K562 (cell line): ENCODE measurements around the gene RNF223. TPM values are rescaled to one million over a fixed set of nuclear protein-coding genes. Genes with fewer than 3 reads are reported as not detected.
A peak's percentile ranks its signal among the peaks of the same experiment; 100 is the strongest.

Experiments
- BRCA1 ChIP-seq, 2 experiments: fragments of 450-650 bp in 1 of 2; sonication (generic) in 1 of 2; formaldehyde crosslinking in 1 of 2; IDR thresholded peaks; 2 replicates each; pipeline versions ENCODE4 v1.5.0 to v1.6.1; 2017 to 2020; ENCODE audit warnings: mild to moderate bottlenecking in 1 of 2, missing genetic modification reagents in 1 of 2
- ELK1 ChIP-seq: sonication (generic); formaldehyde crosslinking; IDR thresholded peaks from 2 replicates; pipeline ENCODE4 v1.8.1; 2022; ENCODE audit warnings: missing genetic modification reagents
- ESRRA ChIP-seq: fragments of 450-650 bp; IDR thresholded peaks from 2 replicates; pipeline ENCODE4 v1.6.1; 2014; ENCODE audit warnings: low read depth, mild to moderate bottlenecking, moderate library complexity, borderline replicate concordance
- FOXA1 ChIP-seq: fragments of 450-650 bp; IDR thresholded peaks from 2 replicates; pipeline ENCODE4 v1.6.1; 2016; ENCODE audit warnings: mild to moderate bottlenecking, borderline replicate concordance
- HDAC2 ChIP-seq: fragments of 450-650 bp; IDR thresholded peaks from 2 replicates; pipeline ENCODE4 v1.6.1; 2016; ENCODE audit warnings: mild to moderate bottlenecking
- KDM5B ChIP-seq: fragments of 200-600 bp; sonication (generic); IDR thresholded peaks from 2 replicates; pipeline ENCODE4 v1.6.1; 2012; ENCODE audit warnings: low read depth, mild to moderate bottlenecking, moderate library complexity, low read length, control low read depth, inconsistent platforms; ENCODE audit not compliant: insufficient replicate concordance
- L3MBTL2 ChIP-seq: fragments of 450-650 bp; IDR thresholded peaks from 2 replicates; pipeline ENCODE4 v1.6.1; 2016; ENCODE audit warnings: mild to moderate bottlenecking, moderate library complexity
- MAFK ChIP-seq: IDR thresholded peaks from 2 replicates; pipeline ENCODE4 v1.6.1; 2011; ENCODE audit warnings: low read length, improper control_type of control experiment
- MAZ ChIP-seq, 2 experiments: fragments of 450-650 bp in 1 of 2; sonication (generic) in 1 of 2; formaldehyde crosslinking; IDR thresholded peaks in 1 of 2; conservative IDR thresholded peaks in 1 of 2; 2 replicates each; pipeline versions ENCODE4 v1.4.0 to v1.5.0; 2020; ENCODE audit warnings: mild to moderate bottlenecking in 1 of 2, missing genetic modification reagents in 1 of 2
- POLR2B ChIP-seq: fragments of 450-650 bp; IDR thresholded peaks from 2 replicates; pipeline ENCODE4 v1.6.1; 2018; ENCODE audit warnings: low read depth; ENCODE audit not compliant: partially characterized antibody
- SAFB ChIP-seq: fragments of 200-400 bp; formaldehyde crosslinking; IDR thresholded peaks from 2 replicates; pipeline ENCODE4 v1.6.1; 2017; ENCODE audit warnings: low read depth, low read length, borderline replicate concordance
- SMAD4 ChIP-seq: fragments of 250-450 bp; sonication (Bioruptor Pico); conservative IDR thresholded peaks from 2 replicates; pipeline ENCODE4 v1.8.0; 2021; ENCODE audit warnings: inconsistent platforms, mild to moderate bottlenecking, moderate library complexity
- SMARCC2 ChIP-seq: fragments of 450-650 bp; IDR thresholded peaks from 2 replicates; pipeline ENCODE4 v1.6.1; 2017; ENCODE audit warnings: antibody characterized with exemption, moderate library complexity, mild to moderate bottlenecking, low read depth
- ZBTB7A ChIP-seq: IDR thresholded peaks from 2 replicates; pipeline ENCODE4 v1.6.1; 2011; ENCODE audit warnings: low read depth, mild to moderate bottlenecking, low read length, moderate library complexity, borderline replicate concordance; ENCODE audit not compliant: control insufficient read depth
- ZNF512 ChIP-seq: IDR thresholded peaks from 2 replicates; pipeline ENCODE4 v1.6.1; 2016; ENCODE audit warnings: missing genetic modification characterization, missing compliant biosample characterization
- polyA plus RNA-seq, 8 experiments: library from polyadenylated mRNA; depleted of rRNA in 4 of 8; stranded (reverse) in 5 of 8; unstranded in 3 of 8; fragments of >200 nt; fragmentation: Nextera tagmentation in 2 of 8; fragmentation: Illumina TruSeq in 1 of 8; extraction: Ambion mirVana in 2 of 8; extraction: Trizol in 1 of 8; gene quantifications; 2 replicates each; pipeline versions ENCODE4 v1.2.1 to v1.2.3, GENCODE V29; 2011 to 2014; ENCODE audit warnings: inconsistent platforms in 1 of 8, missing spikeins in 1 of 8
- total RNA-seq, 7 experiments: library from RNA; depleted of rRNA in 6 of 7; stranded (reverse); fragments of >200 nt in 6 of 7; fragmentation: Illumina TruSeq in 2 of 7; extraction: Trizol in 2 of 7; gene quantifications; 2 replicates each; pipeline versions ENCODE4 v1.2.1 to v1.2.3, GENCODE V29; 2011 to 2021; ENCODE audit warnings: low replicate concordance in 1 of 7
- TF ChIP-seq, protein P1 (sequence below): sonication (generic); formaldehyde crosslinking; IDR thresholded peaks from 2 replicates; pipeline ENCODE4 v1.8.0; 2022; ENCODE audit warnings: missing genetic modification reagents, mild to moderate bottlenecking, borderline replicate concordance
- TF ChIP-seq, protein P2 (sequence below): fragments of 150-350 bp; IDR thresholded peaks from 2 replicates; pipeline ENCODE4 v1.6.1; 2014; ENCODE audit warnings: low read depth, mild to moderate bottlenecking, low read length, borderline replicate concordance

RNF223 gene
- total and polyA plus RNA-seq, 9 of the 15 experiments (the other 6 are each of a cell fraction or from before 2014, with no cell fraction given), result 0.04 to 0.32 TPM; not detected in 7

DNA sequence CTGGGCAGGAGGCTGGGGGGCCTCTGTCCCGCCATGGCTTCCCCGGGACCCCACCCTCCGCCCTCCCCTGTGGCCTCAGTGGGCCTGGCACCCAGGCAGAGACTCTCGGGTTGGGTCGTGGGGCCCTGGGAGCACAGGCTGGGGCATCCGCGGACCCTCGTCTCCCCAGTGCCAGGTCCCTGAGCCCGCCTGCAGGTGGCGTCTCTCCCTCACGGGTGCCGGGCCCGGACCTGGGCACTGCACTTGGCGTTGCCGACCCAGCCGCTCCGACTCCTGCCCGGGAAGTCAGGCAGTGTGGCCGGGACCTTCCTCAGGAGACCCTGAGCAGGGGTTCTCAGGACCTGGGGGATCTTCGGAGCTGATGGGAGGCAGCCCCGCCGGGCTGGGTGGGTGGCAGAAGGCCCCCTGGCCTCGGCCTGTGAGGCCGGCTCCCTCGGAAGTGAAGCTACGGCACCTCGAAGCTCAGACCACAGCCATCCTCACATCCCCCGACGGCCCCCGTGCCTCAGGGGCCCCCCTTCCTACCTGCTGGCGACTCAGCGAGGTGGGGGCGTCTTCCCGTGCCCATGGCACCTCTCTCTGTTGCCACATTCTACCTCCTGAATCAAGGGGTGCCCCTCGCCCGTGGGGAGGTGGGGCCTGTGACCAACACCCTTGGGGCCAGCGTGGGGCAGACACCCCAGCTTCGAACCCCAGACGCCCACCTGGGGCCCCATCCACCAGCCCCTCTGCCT lies 48.1 kb upstream of the RNF223 start (continued):
- TF ChIP-seq ZBTB7A (peak; percentile 80; the same call in 1 of the 2 replicates), MAFK (peak; percentile 7; the same call in 1 of the 2 replicates), KDM5B (no peak), BRCA1 (IDR thresholded peaks at IDR 0.05) (no peak), BRCA1 (CRISPR knock-in tag; IDR thresholded peaks at IDR 0.05) (no peak), SMAD4 (CRISPR knock-in tag) (0 out of 2 replicates have a peak, but pooled peaks have one; percentile 36), SMARCC2 (no peak), ESRRA (peak; percentile 22; the same call in 1 of the 2 replicates), ELK1 (CRISPR knock-in tag) (no peak), POLR2B (no peak), FOXA1 (no peak), HDAC2 (no peak), SAFB (no peak), L3MBTL2 (peak; percentile 31), ZNF512 (tag) (no peak), MAZ (CRISPR knock-in tag; conservative IDR thresholded peaks at IDR 0.05 in 1 of 2, IDR thresholded peaks at IDR 0.05 in 1 of 2) (peak; percentile 45 to 64; a peak in 2 of 4 replicates)
- TF ChIP-seq, protein P1, sequence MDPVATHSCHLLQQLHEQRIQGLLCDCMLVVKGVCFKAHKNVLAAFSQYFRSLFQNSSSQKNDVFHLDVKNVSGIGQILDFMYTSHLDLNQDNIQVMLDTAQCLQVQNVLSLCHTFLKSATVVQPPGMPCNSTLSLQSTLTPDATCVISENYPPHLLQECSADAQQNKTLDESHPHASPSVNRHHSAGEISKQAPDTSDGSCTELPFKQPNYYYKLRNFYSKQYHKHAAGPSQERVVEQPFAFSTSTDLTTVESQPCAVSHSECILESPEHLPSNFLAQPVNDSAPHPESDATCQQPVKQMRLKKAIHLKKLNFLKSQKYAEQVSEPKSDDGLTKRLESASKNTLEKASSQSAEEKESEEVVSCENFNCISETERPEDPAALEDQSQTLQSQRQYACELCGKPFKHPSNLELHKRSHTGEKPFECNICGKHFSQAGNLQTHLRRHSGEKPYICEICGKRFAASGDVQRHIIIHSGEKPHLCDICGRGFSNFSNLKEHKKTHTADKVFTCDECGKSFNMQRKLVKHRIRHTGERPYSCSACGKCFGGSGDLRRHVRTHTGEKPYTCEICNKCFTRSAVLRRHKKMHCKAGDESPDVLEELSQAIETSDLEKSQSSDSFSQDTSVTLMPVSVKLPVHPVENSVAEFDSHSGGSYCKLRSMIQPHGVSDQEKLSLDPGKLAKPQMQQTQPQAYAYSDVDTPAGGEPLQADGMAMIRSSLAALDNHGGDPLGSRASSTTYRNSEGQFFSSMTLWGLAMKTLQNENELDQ (CRISPR knock-in tag), result no peak
- TF ChIP-seq, protein P2, sequence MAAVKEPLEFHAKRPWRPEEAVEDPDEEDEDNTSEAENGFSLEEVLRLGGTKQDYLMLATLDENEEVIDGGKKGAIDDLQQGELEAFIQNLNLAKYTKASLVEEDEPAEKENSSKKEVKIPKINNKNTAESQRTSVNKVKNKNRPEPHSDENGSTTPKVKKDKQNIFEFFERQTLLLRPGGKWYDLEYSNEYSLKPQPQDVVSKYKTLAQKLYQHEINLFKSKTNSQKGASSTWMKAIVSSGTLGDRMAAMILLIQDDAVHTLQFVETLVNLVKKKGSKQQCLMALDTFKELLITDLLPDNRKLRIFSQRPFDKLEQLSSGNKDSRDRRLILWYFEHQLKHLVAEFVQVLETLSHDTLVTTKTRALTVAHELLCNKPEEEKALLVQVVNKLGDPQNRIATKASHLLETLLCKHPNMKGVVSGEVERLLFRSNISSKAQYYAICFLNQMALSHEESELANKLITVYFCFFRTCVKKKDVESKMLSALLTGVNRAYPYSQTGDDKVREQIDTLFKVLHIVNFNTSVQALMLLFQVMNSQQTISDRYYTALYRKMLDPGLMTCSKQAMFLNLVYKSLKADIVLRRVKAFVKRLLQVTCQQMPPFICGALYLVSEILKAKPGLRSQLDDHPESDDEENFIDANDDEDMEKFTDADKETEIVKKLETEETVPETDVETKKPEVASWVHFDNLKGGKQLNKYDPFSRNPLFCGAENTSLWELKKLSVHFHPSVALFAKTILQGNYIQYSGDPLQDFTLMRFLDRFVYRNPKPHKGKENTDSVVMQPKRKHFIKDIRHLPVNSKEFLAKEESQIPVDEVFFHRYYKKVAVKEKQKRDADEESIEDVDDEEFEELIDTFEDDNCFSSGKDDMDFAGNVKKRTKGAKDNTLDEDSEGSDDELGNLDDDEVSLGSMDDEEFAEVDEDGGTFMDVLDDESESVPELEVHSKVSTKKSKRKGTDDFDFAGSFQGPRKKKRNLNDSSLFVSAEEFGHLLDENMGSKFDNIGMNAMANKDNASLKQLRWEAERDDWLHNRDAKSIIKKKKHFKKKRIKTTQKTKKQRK, result no peak
